ENCODE measurements around the gene ATP9A.

Gene ATP9A

GRCh38 chr20:51769976-51770615 is 1.9 kb upstream of the ATP9A start:
- Histone ChIP-seq H3K4me1 (ENCODE audit: control insufficient read depth, insufficient read depth, low read length) (no peaks in the 10 kb centered on the region), H3K4me3 (ENCODE audit: low read depth, low read length) (no peak overlapping the region), H3K9me3 (ENCODE audit: control insufficient read depth, insufficient read depth, low read depth, low read length) (no peaks in the 10 kb centered on the region), H3K36me3 (ENCODE audit: control insufficient read depth in 2 of 2, insufficient read depth in 1 of 2, low read length in 2 of 2) (no peaks in the 10 kb centered on the region), H3K27ac (ENCODE audit: extremely low read depth, low read depth, low read length) (no peak overlapping the region)
- no peak for TF ChIP-seq ZNF132 (tag by site-specific recombination; IDR thresholded peaks at IDR 0.05; ENCODE audit: borderline replicate concordance)
- peak; percentile 30; the same call in 1 of the 2 replicates for TF ChIP-seq PRDM1 (tag by site-specific recombination; IDR thresholded peaks at IDR 0.05)
- TF ChIP-seq SP2 (tag by site-specific recombination; IDR thresholded peaks at IDR 0.05), result no peak
- TF ChIP-seq ZNF692 (tag by site-specific recombination; IDR thresholded peaks at IDR 0.05), result peak; percentile 80
- no peak for TF ChIP-seq ZNF26 (tag by site-specific recombination; IDR thresholded peaks at IDR 0.05)
- no peak for TF ChIP-seq ZNF341 (tag by site-specific recombination; IDR thresholded peaks at IDR 0.05; ENCODE audit: low read depth)
- TF ChIP-seq YY2 (tag by site-specific recombination; IDR thresholded peaks at IDR 0.05), result no peak
- no peak for TF ChIP-seq PATZ1 (tag by site-specific recombination; IDR thresholded peaks at IDR 0.05)
- TF ChIP-seq HOXA7 (CRISPR knock-in tag; IDR thresholded peaks at IDR 0.05; ENCODE audit: borderline replicate concordance), result no peak
- no peak for TF ChIP-seq SP7 (tag by site-specific recombination; IDR thresholded peaks at IDR 0.05)
- no peak for TF ChIP-seq ZSCAN30 (tag by site-specific recombination; IDR thresholded peaks at IDR 0.05)
- no peak for TF ChIP-seq ZNF140 (tag by site-specific recombination; IDR thresholded peaks at IDR 0.05)
- no peak for TF ChIP-seq ZNF558 (tag by site-specific recombination; IDR thresholded peaks at IDR 0.05)
- TF ChIP-seq ZNF704 (tag by site-specific recombination; IDR thresholded peaks at IDR 0.05), result no peak
- TF ChIP-seq FEZF1 (tag by site-specific recombination; IDR thresholded peaks at IDR 0.05), result peak; percentile 49
- no peak for TF ChIP-seq CTCF (tag by site-specific recombination; IDR thresholded peaks at IDR 0.05)
- TF ChIP-seq ZFP69B (tag by site-specific recombination; IDR thresholded peaks at IDR 0.05), result peak; percentile 72; the same call in 1 of the 2 replicates
- no peak for TF ChIP-seq ZNF280C (tag by site-specific recombination; IDR thresholded peaks at IDR 0.05)
- TF ChIP-seq ZNF521 (tag by site-specific recombination; IDR thresholded peaks at IDR 0.05), result no peak
- ChIA-PET CTCF (no interaction called here), POLR2A (interaction anchor here (0.7 kb wide), 1 partner anchor 69 kb away, joined by 5 read pairs; no protein-coding TSS in a partner anchor)

All from HEK293 (cell line).